ENCODE data around the gene CCND3.
A peak's percentile ranks its signal among the peaks of the same experiment; 100 is the strongest.

CCND3 gene

GRCh38 chr6:41921712-41921998 lies 20.0 kb downstream of the CCND3 start:
- DNase-seq (ENCODE audit: low read depth, low spot score) = no peak

- peak; percentile 88 for DNase-seq (ENCODE audit: low read depth, low spot score)
Observed at GRCh38 chr6:41920921-41921711, 20.5 kb downstream of the CCND3 start, which contains the start of the genes BYSL and MED20. BYSL (plus strand) TSS chr6:41921499; CDS start chr6:41921563, 64 bp downstream. MED20 (minus strand) TSS chr6:41921139; CDS start chr6:41921018, 121 bp downstream.

- no peak for DNase-seq (ENCODE audit: low read depth, low spot score)
Observed at GRCh38 chr6:41917528-41917927, 24.1 kb downstream of the CCND3 start.

- DNase-seq (ENCODE audit: low read depth, low spot score) = no peak
Observed at GRCh38 chr6:41914869-41915530, 26.6 kb downstream of the CCND3 start.

- DNase-seq (ENCODE audit: low read depth, low spot score) = no peak
Observed at GRCh38 chr6:41914343-41914742, 27.3 kb downstream of the CCND3 start.

GRCh38 chr6:41909727-41910126 lies 31.9 kb downstream of the CCND3 start:
- DNase-seq (ENCODE audit: low read depth, low spot score) = no peak

- DNase-seq (ENCODE audit: low read depth, low spot score) = no peak
Observed at GRCh38 chr6:41901882-41902519, 39.6 kb downstream of the CCND3 start.

- DNase-seq (ENCODE audit: low read depth, low spot score) = no peak
Observed at GRCh38 chr6:41900861-41901260, 40.7 kb downstream of the CCND3 start.

- no peak for DNase-seq (ENCODE audit: low read depth, low spot score)
Observed at GRCh38 chr6:41896281-41896680, 45.3 kb downstream of the CCND3 start.

GRCh38 chr6:41895300-41896233 lies 46.0 kb downstream of the CCND3 start, which contains the start of gene USP49:
USP49 (minus strand) TSS chr6:41895375; CDS start chr6:41806983, 88,392 bp downstream.
- DNase-seq (ENCODE audit: low read depth, low spot score) = peak; percentile 75

- DNase-seq (ENCODE audit: low read depth, low spot score) = no peak
Observed at GRCh38 chr6:41894366-41895299, 47.0 kb downstream of the CCND3 start.

- no peak for DNase-seq (ENCODE audit: low read depth, low spot score)
Observed at GRCh38 chr6:41892921-41893564, 48.6 kb downstream of the CCND3 start.

GRCh38 chr6:41887331-41887751 lies 54.3 kb downstream of the CCND3 start:
- DNase-seq (ENCODE audit: low read depth, low spot score) = no peak

GRCh38 chr6:41885930-41886329 lies 55.7 kb downstream of the CCND3 start:
- DNase-seq (ENCODE audit: low read depth, low spot score) = no peak

- no peak for DNase-seq (ENCODE audit: low read depth, low spot score)
Observed at GRCh38 chr6:41884957-41885356, 56.7 kb downstream of the CCND3 start.
